Measurements from ENCODE around the gene FSTL4. TPM values are rescaled to one million over a fixed set of nuclear protein-coding genes. Genes with fewer than 3 reads are reported as not detected.

FSTL4 gene
- total and polyA plus RNA-seq, 12 donors = 0.48 to 5.2 (median 2.3) TPM

GRCh38 chr5:133506181-133506580 lies 106.2 kb downstream of the FSTL4 start:
- no peak for DNase-seq
- intact Hi-C loops (cut with DNase I) = no loop called here
- H3K4me3 ChIP-seq = no peak overlapping the region
- no peak for TF ChIP-seq POLR2A (IDR thresholded peaks at IDR 0.05)
- TF ChIP-seq, protein P1, sequence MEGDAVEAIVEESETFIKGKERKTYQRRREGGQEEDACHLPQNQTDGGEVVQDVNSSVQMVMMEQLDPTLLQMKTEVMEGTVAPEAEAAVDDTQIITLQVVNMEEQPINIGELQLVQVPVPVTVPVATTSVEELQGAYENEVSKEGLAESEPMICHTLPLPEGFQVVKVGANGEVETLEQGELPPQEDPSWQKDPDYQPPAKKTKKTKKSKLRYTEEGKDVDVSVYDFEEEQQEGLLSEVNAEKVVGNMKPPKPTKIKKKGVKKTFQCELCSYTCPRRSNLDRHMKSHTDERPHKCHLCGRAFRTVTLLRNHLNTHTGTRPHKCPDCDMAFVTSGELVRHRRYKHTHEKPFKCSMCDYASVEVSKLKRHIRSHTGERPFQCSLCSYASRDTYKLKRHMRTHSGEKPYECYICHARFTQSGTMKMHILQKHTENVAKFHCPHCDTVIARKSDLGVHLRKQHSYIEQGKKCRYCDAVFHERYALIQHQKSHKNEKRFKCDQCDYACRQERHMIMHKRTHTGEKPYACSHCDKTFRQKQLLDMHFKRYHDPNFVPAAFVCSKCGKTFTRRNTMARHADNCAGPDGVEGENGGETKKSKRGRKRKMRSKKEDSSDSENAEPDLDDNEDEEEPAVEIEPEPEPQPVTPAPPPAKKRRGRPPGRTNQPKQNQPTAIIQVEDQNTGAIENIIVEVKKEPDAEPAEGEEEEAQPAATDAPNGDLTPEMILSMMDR (IDR thresholded peaks at IDR 0.05) = no peak
- H3K4me1 ChIP-seq (replicated peaks in 1 of 2) = peaks cover 0 to 10% of the 10 kb centered on the region in 2 donors
- WGBS, 4 donors = 75 to 80% (median 77%) methylated on average over 5 of the region's 5 CpGs
- H3K27me3 ChIP-seq = no peaks in the 10 kb centered on the region
- no peaks in the 10 kb centered on the region for H3K9me3 ChIP-seq (replicated peaks in 1 of 3)
- H3K27ac ChIP-seq = no peak overlapping the region
- H3K36me3 ChIP-seq (replicated peaks in 1 of 2) = no peaks in the 10 kb centered on the region

DNA sequence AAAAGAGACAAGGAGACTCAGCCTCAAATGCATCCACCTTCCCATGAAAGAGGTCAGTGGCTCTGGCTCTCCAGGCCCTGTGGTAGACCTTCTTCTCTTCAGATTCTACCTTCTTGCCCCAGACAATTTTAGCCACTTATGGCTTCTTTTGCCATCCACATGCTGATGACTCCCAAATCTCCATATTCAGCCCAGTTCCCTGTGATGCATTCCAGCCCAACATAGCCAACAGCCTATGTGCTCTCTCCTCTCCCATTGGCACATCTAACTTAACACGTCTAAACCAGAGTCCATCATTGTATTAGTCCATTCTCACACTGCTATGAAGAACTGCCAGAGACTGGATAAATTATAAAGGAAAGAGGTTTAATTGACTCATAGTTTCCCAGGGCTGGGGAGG lies 108.8 kb downstream of the FSTL4 start:
- intact Hi-C loops (cut with DNase I) = no loop called here
- DNase-seq = no peak
- 86 to 97% (median 95%) methylated on average over 1 of the region's 1 CpG for WGBS, 4 donors
- TF ChIP-seq, protein P1 (IDR thresholded peaks at IDR 0.05) = no peak
- no peak for TF ChIP-seq POLR2A (IDR thresholded peaks at IDR 0.05)
- Histone ChIP-seq H3K9me3 (replicated peaks in 1 of 3) (no peaks in the 10 kb centered on the region), H3K27me3 (no peaks in the 10 kb centered on the region), H3K4me1 (replicated peaks in 1 of 2) (no peaks in the 10 kb centered on the region), H3K27ac (no peak overlapping the region), H3K4me3 (no peak overlapping the region), H3K36me3 (replicated peaks in 1 of 2) (no peaks in the 10 kb centered on the region)

GRCh38 chr5:133499895-133500294 lies 112.4 kb downstream of the FSTL4 start:
- Histone ChIP-seq H3K4me3 (no peak overlapping the region), H3K9me3 (replicated peaks in 1 of 3) (no peaks in the 10 kb centered on the region), H3K27me3 (no peaks in the 10 kb centered on the region), H3K27ac (no peak overlapping the region), H3K36me3 (replicated peaks in 1 of 2) (no peaks in the 10 kb centered on the region), H3K4me1 (replicated peaks in 1 of 2) (no peaks in the 10 kb centered on the region)
- intact Hi-C loops (cut with DNase I) = no loop called here
- DNase-seq = no peak
- TF ChIP-seq, protein P1 (IDR thresholded peaks at IDR 0.05) = no peak
- TF ChIP-seq POLR2A (IDR thresholded peaks at IDR 0.05) = no peak
- 90 to 94% (median 93%) methylated on average over 5 of the region's 5 CpGs for WGBS, 4 donors

GRCh38 chr5:133497608-133498348 lies 114.6 kb downstream of the FSTL4 start:
- Histone ChIP-seq H3K27ac (no peak overlapping the region), H3K4me3 (no peak overlapping the region), H3K9me3 (replicated peaks in 1 of 3) (no peaks in the 10 kb centered on the region), H3K27me3 (no peaks in the 10 kb centered on the region), H3K4me1 (replicated peaks in 1 of 2) (no peaks in the 10 kb centered on the region), H3K36me3 (replicated peaks in 1 of 2) (no peaks in the 10 kb centered on the region)
- intact Hi-C loops (cut with DNase I) = no loop called here
- no peak for DNase-seq
- TF ChIP-seq, protein P1 (IDR thresholded peaks at IDR 0.05) = no peak
- no peak for TF ChIP-seq POLR2A (IDR thresholded peaks at IDR 0.05)
- 84 to 93% (median 90%) methylated on average over 6 of the region's 6 CpGs for WGBS, 4 donors
